Measurements from ENCODE around the gene SPEN. TPM values are rescaled to one million over a fixed set of nuclear protein-coding genes. Genes with fewer than 3 reads are reported as not detected.
"Not testable (repeated sequence)": the region's sequence is repeated elsewhere in the genome, so short reads cannot be mapped to it uniquely, and the experiment has no call there.

Gene SPEN
- total RNA-seq, 1 donor from 2014 or later: 94.1 TPM

DNA sequence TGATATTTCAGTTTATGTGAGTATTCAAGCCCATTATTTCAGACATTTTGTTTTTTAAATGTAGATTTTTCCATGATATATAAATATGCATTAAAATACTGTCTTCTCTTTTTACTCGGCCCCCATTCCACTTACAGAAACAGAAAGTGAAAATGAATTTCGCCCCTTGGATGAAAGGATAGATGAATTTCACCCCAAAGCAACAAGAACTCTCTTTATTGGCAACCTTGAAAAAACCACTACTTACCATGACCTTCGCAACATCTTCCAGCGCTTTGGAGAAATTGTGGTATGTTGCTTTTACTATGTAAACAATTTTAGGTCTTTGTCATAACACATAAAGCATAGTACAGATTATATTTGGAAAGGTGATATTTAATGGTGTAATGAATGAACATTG, 68.5 kb downstream of the SPEN start:
- intact Hi-C loops (cut with micrococcal nuclease): loop anchor here (5.0 kb wide), 1 partner anchor 84 kb away; no protein-coding TSS in a partner anchor
- Mint-ChIP-seq H3K9me3 (no peaks in the 10 kb centered on the region), H3K27ac (peak overlapping the region; percentile 38), H3K27me3 (no peaks in the 10 kb centered on the region), H3K36me3 (ENCODE audit: low read depth) (peaks cover 63% of the 10 kb centered on the region), H3K4me1 (peaks cover 35% of the 10 kb centered on the region), H3K4me3 (peak overlapping the region; percentile 78)
- peak; percentile 66 for DNase-seq

DNA sequence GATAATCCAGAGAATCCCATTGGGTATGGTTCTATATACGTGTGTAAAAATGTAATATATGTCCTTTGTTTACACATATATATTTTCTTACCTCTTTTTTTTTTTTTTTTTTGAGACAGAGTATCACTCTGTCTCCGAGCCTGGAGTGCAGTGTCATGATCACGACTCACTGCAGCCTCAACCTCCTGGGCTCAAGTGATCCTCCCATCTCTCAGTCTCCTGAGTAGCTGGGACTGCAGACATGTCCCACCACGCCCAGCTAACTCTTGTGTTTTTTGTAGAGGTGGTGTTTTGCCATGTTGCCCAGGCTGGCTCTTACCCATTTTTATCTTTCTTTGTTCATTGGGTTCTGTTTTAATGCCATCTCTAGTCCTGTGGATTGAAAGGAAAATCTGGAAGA, 68.9 kb downstream of the SPEN start:
- Mint-ChIP-seq H3K4me1 (peaks cover 36% of the 10 kb centered on the region), H3K27ac (peak overlapping the region; percentile 73), H3K9me3 (no peaks in the 10 kb centered on the region), H3K36me3 (ENCODE audit: low read depth) (peaks cover 63% of the 10 kb centered on the region), H3K4me3 (peak overlapping the region; percentile 78), H3K27me3 (no peaks in the 10 kb centered on the region)
- no peak for DNase-seq
- intact Hi-C loops (cut with micrococcal nuclease): loop anchor here (5.0 kb wide), 1 partner anchor 84 kb away; no protein-coding TSS in a partner anchor

DNA sequence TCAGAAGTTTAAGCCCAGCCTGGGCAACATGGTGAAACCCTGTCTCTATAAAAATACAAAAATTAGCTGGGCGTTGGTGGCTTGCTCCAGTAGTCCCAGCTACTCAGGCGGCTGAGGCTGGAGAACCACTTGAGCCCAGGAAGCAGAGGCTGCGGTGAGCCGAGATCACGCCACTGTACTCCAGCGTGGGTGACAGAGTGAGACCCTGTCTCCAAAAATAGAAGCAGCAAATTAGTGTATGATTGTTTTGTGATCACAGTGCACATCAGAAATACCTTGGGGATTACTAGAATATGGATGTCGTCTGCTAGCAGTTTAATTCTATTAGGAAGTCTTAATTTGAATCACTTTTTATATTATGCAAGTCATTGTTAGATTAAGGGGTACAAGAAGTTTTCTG, 69.4 kb downstream of the SPEN start:
- DNase-seq: no peak
- H3K4me1 Mint-ChIP-seq: peaks cover 38% of the 10 kb centered on the region
- peak overlapping the region; percentile 78 for H3K4me3 Mint-ChIP-seq
- no peaks in the 10 kb centered on the region for H3K27me3 Mint-ChIP-seq
- intact Hi-C loops (cut with micrococcal nuclease): loop anchor here (5.0 kb wide), 1 partner anchor 85 kb away; no protein-coding TSS in a partner anchor
- peak overlapping the region; percentile 73 for H3K27ac Mint-ChIP-seq
- peaks cover 64% of the 10 kb centered on the region for H3K36me3 Mint-ChIP-seq (ENCODE audit: low read depth)
- no peaks in the 10 kb centered on the region for H3K9me3 Mint-ChIP-seq

DNA sequence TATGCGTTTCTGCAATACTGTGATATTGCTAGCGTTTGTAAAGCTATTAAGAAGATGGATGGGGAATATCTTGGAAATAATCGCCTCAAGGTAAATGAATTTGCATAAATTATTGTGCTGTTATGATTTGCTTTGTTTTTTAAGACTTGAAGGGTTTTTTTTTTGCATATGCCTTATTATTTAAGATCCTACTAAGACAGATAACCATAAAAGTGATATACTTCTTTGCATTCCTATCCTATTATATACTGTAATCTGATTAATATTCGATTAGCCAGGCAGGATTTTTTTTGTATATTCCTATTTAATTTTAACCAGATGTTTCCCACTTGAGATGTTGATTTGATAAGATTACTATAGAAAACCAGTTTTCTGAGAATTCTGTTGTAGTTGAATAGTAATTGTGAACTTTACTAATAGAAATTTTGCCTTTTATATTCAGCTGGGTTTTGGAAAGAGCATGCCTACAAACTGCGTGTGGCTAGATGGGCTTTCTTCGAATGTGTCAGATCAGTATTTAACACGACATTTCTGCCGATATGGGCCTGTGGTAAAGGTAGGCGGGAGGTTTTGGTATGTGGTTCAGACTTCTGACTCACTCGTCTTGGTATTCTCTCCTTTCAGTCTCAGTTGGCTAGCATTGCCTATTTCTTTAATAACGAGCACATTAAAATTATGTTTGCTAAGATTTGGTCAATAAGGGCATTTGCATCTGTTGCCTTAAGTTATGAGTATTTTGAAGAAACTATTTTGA, 71.6 kb downstream of the SPEN start:
- no peaks in the 10 kb centered on the region for H3K27me3 Mint-ChIP-seq
- H3K36me3 Mint-ChIP-seq (ENCODE audit: low read depth): peaks cover 67% of the 10 kb centered on the region
- intact Hi-C loops (cut with micrococcal nuclease): loop anchor here (1.0 to 5.0 kb wide), 4 partner anchors 30 to 87 kb away; partner anchors contain the start of gene SPEN
- H3K4me1 Mint-ChIP-seq: peaks cover 35% of the 10 kb centered on the region
- peak overlapping the region; percentile 66 for H3K4me3 Mint-ChIP-seq
- no peaks in the 10 kb centered on the region for H3K9me3 Mint-ChIP-seq
- DNase-seq: peak; percentile 88
- H3K27ac Mint-ChIP-seq: peak overlapping the region; percentile 72

DNA sequence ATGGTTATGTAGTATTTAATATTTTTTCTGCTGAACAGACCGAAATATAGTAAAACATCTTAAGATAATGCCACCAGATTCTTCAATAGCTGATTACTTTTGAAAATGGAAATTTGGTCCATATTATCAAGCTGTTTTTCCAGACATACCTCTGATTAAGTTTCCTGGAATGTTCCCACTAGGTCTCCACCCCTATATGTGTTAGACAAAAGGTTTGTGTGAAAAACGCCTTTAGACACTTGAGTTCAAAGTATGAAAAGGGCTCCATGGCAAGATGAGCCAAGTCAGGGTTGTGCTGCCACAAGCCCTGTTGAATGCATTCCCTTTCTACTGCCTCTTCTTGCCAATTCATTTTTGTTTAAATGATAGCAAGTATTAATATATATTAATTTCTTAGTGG, 75.7 kb downstream of the SPEN start:
- peaks cover 62% of the 10 kb centered on the region for H3K36me3 Mint-ChIP-seq (ENCODE audit: low read depth)
- DNase-seq: no peak
- intact Hi-C loops (cut with micrococcal nuclease): no loop called here
- peaks cover 19% of the 10 kb centered on the region for H3K4me1 Mint-ChIP-seq
- no peaks in the 10 kb centered on the region for H3K27me3 Mint-ChIP-seq
- H3K9me3 Mint-ChIP-seq: no peaks in the 10 kb centered on the region
- no peak overlapping the region for H3K4me3 Mint-ChIP-seq
- no peak overlapping the region for H3K27ac Mint-ChIP-seq

DNA sequence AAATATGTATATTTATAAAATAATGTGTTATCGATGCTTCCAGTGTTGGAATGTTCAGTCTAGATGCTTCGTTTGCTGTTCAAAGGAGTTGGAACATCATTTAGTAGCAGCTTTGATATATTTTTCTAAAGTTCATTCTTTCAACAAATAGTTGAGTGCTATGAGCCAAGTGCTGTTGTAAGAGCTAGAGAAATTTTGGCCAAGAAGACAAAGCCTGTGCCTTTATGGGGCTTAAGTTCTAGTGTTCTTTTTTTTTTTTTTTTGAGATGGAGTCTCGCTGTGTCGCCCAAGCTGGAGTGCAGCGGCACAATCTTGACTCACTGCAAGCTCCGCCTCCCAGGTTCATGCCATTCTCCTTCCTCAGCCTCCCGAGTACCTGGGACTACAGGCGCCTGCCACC, 78.9 kb downstream of the SPEN start:
- H3K9me3 Mint-ChIP-seq; H3K4me3 Mint-ChIP-seq; H3K27ac Mint-ChIP-seq; DNase-seq; H3K4me1 Mint-ChIP-seq; intact Hi-C loops (cut with micrococcal nuclease); H3K27me3 Mint-ChIP-seq: not testable (repeated sequence)
- peaks cover 71% of the 10 kb centered on the region for H3K36me3 Mint-ChIP-seq (ENCODE audit: low read depth)

DNA sequence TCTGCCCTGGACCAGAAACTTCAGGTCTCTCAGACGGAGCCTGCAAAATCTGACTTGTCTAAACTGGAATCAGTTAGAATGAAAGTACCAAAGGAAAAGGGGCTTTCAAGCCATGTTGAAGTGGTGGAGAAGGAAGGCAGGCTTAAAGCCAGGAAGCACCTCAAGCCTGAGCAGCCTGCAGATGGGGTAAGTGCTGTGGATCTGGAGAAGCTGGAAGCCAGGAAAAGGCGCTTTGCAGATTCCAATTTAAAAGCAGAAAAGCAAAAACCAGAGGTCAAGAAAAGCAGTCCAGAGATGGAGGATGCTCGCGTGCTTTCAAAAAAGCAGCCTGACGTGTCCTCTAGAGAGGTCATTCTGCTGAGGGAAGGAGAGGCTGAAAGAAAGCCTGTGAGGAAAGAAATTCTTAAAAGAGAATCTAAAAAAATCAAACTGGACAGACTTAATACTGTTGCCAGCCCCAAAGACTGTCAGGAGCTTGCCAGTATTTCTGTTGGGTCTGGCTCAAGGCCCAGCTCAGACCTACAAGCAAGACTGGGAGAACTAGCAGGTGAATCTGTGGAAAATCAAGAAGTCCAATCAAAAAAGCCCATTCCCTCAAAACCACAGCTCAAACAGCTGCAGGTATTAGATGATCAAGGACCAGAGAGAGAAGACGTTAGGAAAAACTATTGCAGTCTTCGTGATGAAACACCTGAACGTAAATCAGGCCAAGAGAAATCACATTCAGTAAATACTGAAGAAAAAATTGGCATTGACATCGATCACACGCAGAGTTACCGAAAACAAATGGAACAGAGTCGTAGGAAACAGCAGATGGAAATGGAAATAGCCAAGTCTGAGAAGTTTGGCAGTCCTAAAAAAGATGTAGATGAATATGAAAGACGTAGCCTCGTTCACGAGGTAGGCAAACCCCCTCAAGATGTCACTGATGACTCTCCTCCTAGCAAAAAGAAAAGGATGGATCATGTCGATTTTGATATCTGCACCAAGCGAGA, 81.8 kb downstream of the SPEN start:
- Mint-ChIP-seq H3K27ac (peak overlapping the region; percentile 69), H3K27me3 (no peaks in the 10 kb centered on the region), H3K4me3 (no peak overlapping the region), H3K36me3 (ENCODE audit: low read depth) (peaks cover 78% of the 10 kb centered on the region), H3K9me3 (no peaks in the 10 kb centered on the region), H3K4me1 (peaks cover 7% of the 10 kb centered on the region)
- intact Hi-C loops (cut with micrococcal nuclease): no loop called here
- no peak for DNase-seq

DNA sequence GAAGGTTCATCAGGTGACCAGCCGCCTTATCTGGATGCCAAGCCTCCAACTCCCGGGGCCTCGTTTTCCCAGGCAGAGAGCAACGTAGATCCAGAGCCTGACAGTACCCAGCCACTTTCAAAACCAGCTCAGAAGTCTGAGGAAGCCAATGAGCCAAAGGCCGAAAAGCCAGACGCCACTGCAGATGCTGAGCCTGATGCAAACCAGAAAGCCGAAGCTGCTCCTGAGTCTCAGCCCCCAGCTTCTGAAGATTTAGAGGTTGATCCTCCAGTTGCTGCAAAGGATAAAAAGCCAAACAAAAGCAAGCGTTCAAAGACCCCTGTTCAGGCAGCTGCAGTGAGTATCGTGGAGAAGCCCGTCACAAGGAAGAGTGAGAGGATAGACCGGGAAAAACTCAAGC, 83.9 kb downstream of the SPEN start:
- Mint-ChIP-seq H3K9me3 (no peaks in the 10 kb centered on the region), H3K4me3 (no peak overlapping the region), H3K27ac (no peak overlapping the region), H3K27me3 (no peaks in the 10 kb centered on the region), H3K4me1 (peaks cover 7% of the 10 kb centered on the region), H3K36me3 (ENCODE audit: low read depth) (peaks cover 84% of the 10 kb centered on the region)
- no peak for DNase-seq
- intact Hi-C loops (cut with micrococcal nuclease): no loop called here

DNA sequence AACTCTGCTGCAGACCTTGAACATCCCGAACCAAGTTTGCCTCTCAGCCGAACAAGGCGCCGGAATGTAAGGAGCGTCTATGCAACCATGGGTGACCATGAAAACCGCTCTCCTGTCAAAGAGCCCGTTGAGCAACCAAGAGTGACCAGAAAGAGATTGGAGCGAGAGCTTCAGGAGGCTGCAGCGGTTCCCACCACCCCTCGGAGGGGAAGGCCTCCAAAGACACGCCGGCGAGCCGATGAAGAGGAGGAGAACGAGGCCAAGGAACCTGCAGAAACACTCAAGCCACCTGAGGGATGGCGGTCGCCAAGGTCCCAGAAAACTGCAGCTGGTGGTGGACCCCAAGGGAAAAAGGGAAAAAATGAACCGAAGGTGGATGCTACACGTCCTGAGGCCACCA, 84.4 kb downstream of the SPEN start:
- Mint-ChIP-seq H3K27ac (no peak overlapping the region), H3K27me3 (no peaks in the 10 kb centered on the region), H3K4me1 (peaks cover 9% of the 10 kb centered on the region), H3K9me3 (no peaks in the 10 kb centered on the region), H3K36me3 (ENCODE audit: low read depth) (peaks cover 82% of the 10 kb centered on the region), H3K4me3 (no peak overlapping the region)
- intact Hi-C loops (cut with micrococcal nuclease): no loop called here
- DNase-seq: no peak

DNA sequence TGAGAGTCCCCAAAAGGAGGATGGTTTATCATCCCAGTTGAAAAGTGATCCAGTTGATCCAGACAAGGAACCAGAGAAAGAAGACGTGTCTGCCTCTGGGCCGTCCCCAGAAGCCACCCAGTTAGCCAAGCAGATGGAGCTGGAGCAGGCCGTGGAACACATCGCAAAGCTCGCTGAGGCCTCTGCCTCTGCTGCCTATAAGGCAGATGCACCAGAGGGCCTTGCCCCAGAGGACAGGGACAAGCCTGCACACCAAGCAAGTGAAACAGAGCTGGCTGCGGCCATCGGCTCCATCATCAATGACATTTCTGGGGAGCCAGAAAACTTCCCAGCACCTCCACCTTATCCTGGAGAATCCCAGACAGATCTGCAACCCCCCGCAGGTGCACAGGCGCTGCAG, 85.1 kb downstream of the SPEN start:
- no peak overlapping the region for H3K4me3 Mint-ChIP-seq
- no peaks in the 10 kb centered on the region for H3K9me3 Mint-ChIP-seq
- intact Hi-C loops (cut with micrococcal nuclease): no loop called here
- peaks cover 11% of the 10 kb centered on the region for H3K4me1 Mint-ChIP-seq
- H3K36me3 Mint-ChIP-seq (ENCODE audit: low read depth): peaks cover 86% of the 10 kb centered on the region
- H3K27ac Mint-ChIP-seq: peak overlapping the region; percentile 40
- DNase-seq: no peak
- H3K27me3 Mint-ChIP-seq: no peaks in the 10 kb centered on the region

DNA sequence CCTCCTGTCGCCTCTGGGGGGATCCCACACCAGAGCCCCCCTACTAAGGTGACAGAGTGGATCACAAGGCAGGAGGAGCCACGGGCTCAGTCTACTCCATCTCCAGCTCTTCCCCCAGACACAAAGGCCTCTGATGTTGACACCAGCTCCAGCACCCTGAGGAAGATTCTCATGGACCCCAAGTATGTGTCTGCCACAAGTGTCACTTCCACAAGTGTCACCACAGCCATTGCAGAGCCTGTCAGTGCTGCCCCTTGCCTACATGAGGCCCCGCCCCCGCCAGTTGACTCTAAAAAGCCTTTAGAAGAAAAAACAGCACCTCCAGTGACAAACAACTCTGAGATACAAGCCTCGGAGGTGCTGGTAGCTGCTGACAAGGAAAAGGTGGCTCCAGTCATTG, 86.2 kb downstream of the SPEN start:
- H3K27me3 Mint-ChIP-seq: no peaks in the 10 kb centered on the region
- intact Hi-C loops (cut with micrococcal nuclease): no loop called here
- H3K4me1 Mint-ChIP-seq: peaks cover 11% of the 10 kb centered on the region
- no peaks in the 10 kb centered on the region for H3K9me3 Mint-ChIP-seq
- peak overlapping the region; percentile 15 for H3K27ac Mint-ChIP-seq
- DNase-seq: no peak
- H3K4me3 Mint-ChIP-seq: no peak overlapping the region
- peaks cover 86% of the 10 kb centered on the region for H3K36me3 Mint-ChIP-seq (ENCODE audit: low read depth)

DNA sequence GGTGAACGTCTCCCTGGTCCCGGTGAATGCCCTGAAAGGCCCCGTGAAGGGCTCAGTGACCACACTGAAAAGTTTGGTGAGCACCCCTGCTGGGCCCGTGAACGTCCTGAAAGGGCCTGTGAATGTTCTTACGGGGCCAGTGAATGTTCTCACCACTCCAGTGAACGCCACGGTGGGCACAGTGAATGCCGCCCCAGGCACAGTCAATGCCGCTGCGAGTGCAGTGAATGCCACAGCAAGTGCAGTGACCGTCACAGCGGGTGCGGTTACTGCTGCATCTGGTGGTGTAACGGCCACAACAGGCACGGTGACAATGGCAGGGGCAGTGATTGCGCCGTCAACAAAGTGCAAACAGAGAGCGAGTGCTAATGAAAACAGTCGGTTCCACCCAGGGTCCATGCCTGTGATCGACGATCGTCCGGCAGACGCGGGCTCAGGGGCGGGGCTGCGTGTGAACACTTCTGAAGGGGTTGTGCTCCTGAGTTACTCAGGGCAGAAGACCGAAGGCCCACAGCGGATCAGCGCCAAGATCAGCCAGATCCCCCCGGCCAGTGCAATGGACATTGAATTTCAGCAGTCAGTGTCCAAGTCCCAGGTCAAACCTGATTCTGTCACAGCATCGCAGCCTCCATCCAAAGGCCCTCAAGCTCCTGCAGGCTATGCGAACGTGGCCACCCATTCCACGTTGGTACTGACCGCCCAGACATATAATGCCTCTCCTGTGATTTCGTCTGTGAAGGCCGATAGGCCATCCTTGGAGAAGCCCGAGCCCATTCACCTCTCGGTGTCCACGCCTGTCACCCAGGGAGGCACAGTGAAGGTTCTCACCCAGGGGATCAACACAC, 86.9 kb downstream of the SPEN start:
- intact Hi-C loops (cut with micrococcal nuclease): no loop called here
- no peak overlapping the region for H3K27ac Mint-ChIP-seq
- H3K36me3 Mint-ChIP-seq (ENCODE audit: low read depth): peaks cover 83% of the 10 kb centered on the region

More for the DNA sequence above, 86.9 kb downstream of the SPEN start:
- no peak overlapping the region for H3K4me3 Mint-ChIP-seq
- DNase-seq: no peak
- H3K9me3 Mint-ChIP-seq: no peaks in the 10 kb centered on the region
- peaks cover 13% of the 10 kb centered on the region for H3K4me1 Mint-ChIP-seq
- H3K27me3 Mint-ChIP-seq: no peaks in the 10 kb centered on the region

Measured in activated CD4-positive, alpha-beta T cell treated with anti-CD3 and anti-CD28 coated beads, Interleukin-2, amount 10 ng/mL, durations not matched to agents 24 days and 14 days (primary cell).